Measurements from ENCODE around the gene POMT2. TPM values are rescaled to one million over a fixed set of nuclear protein-coding genes. Genes with fewer than 3 reads are reported as not detected.
"Not testable (repeated sequence)": the region's sequence is repeated elsewhere in the genome, so short reads cannot be mapped to it uniquely, and the experiment has no call there.

POMT2 gene, protein sequence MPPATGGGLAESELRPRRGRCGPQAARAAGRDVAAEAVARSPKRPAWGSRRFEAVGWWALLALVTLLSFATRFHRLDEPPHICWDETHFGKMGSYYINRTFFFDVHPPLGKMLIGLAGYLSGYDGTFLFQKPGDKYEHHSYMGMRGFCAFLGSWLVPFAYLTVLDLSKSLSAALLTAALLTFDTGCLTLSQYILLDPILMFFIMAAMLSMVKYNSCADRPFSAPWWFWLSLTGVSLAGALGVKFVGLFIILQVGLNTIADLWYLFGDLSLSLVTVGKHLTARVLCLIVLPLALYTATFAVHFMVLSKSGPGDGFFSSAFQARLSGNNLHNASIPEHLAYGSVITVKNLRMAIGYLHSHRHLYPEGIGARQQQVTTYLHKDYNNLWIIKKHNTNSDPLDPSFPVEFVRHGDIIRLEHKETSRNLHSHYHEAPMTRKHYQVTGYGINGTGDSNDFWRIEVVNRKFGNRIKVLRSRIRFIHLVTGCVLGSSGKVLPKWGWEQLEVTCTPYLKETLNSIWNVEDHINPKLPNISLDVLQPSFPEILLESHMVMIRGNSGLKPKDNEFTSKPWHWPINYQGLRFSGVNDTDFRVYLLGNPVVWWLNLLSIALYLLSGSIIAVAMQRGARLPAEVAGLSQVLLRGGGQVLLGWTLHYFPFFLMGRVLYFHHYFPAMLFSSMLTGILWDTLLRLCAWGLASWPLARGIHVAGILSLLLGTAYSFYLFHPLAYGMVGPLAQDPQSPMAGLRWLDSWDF
- total RNA-seq (2014; rRNA removed; shearing (Covaris generic)), result 8.9 and 15.4 TPM in 2 replicates

DNA sequence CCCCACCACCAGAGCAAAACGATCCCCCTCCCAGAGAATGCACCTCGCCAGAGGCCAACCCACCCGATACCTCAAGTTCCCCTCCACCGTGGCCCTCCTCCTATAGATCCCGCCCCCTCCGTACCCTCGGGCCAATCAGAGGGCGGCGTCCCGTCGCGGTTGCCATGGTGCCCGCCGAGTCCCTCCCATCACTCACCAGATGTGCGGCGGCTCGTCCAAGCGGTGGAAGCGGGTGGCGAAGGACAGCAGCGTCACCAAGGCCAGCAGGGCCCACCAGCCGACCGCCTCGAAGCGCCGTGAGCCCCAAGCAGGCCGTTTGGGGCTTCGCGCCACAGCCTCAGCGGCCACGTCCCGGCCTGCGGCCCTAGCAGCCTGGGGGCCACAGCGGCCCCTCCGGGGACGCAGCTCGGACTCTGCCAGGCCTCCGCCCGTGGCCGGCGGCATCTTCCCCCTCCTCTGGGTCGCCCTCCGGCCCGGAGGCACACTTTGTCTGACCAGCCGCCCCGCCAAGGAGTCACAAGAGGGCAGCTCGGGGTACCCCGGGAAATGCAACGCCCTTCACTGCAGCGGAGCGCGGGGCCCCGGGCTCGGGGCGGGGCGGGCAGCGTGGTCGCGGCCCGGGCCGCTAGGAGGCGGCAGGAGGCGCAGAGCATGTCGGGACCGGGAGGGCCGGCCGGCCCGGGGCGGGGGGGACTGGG lies at the start of gene POMT2:
Gene POMT2 (minus strand): TSS at position 646 of the 698 bp plus-strand sequence. CDS start 202 bp downstream, at position 444.
- peak; percentile 89 for DNase-seq (ENCODE audit: low read depth)

DNA sequence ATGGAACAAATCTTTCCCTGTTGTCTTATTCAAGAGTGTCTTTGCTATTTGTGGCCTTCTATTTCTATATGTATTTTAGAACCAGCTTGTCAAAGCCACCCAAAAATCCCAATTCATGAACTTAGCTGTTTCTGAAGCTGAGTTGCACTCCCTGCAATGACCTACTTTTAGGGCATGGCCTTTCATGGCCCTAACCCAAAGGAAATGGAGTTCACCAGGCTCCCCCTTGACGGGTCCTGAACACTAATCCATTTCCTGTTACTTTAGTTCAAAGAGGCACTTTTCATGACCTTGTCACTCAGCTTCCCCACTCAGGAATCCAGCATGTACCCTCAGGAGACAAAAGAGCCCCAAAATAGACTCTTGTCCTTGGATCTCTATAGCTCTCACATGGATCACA lies 48.6 kb upstream of the POMT2 start:
- DNase-seq (ENCODE audit: low read depth), result no peak

DNA sequence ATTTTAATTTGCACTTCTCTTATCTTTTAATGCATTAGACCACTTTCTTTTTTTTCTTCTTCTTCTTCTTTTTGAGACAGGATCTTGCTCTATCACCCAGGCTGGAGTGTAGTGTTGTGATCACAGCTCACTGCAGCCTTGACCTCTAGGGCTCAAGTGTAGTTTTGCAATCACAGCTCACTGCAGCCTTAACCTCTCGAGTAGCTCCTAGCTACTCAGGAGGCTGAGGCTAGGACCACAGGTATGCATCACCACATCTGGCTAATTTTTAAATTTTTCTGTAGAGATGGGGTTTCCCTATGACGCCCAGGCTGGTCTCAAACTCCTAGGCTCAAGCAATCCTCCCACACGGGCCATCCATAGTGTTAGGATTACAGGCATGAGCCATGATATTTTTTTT lies 43.5 kb upstream of the POMT2 start:
- DNase-seq (ENCODE audit: low read depth), result no peak

DNA sequence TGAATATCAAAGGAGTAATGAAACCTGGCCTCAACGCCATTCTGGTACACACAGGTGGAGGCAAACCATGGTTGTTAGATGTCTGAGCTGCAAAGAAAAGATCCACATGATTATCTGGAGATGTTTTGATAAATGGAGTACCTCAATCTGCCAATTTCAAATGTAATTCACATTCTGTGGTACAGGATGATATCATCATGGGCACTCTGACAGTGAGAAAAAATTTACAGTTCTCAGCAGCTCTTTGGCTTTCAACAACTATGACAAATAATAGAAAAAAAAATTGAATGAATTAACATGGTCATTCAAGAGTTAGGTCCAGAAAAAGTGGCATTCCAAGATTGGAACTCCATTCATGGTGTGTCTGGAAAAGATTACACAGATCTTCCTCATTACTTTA lies 38.9 kb upstream of the POMT2 start:
- DNase-seq (ENCODE audit: low read depth), result no peak

DNA sequence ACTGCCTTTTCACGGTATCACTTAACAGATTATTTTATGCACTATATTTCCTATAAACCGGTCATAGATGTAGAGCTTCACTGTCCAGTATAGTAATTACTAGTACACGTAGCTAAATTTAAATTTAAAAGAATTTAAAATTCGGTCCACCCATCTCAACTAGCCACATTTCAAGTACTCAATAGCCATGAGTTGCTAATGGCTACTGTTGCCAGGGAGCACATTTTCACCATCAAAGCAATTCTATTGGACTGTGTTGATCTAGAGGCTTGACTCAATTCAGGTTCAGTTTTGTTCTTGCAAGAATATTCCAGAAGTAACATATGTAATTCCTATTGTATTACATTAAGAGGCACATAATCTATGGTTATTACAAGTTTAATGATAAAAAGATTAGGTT lies 36.2 kb upstream of the POMT2 start:
- no peak for DNase-seq (ENCODE audit: low read depth)

DNA sequence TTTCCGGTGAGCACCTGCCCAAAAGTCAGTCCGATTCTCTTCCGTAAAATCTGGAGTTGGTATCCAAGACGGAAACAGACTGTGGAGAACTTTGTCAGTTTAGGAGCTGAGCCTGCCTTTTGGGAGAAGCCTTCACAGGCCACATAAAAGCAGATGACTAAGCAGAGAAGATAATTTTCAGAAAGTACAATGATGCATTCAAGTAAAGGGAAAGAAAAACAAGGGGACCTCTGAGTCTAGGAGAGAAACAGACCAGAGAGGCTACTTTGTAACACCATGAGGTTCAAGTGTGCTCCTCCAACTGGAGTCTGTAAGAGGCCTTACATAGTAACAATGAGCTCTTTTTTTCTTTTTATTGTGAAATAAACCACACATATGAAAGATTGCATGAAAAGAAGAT lies 35.1 kb upstream of the POMT2 start:
- DNase-seq (ENCODE audit: low read depth), result no peak

DNA sequence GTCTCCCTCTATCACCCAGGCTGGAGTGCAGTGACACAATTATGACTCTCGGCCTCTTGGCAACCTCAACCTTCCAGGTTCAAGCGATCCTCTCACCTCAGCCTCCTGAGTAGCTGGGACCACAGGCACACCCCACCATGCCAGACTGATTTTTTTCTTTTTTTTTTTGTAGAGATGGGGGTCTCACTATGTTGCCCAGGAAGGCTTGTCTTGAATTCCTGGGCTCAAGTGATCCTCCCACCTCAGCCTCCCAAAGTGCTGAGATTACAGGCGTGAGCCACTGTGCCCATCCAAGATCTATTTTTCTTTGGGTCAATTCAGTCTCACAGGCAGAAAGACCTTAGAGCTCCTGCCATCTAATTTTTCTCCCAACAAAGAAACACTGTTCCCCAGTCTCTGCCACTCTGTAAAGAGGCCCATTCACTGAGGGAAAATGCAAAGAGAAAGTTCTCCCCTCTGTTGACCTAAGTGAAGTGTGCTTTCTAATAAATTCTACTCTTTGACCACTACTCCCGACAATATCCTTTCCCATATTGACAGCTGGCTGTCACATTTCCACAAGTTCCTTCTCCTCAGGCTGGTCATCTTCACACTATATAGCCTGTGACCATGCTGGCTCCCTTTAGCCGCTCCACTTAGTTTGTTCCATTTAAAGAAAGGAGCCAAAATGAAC lies 32.9 kb upstream of the POMT2 start:
- no peak for DNase-seq (ENCODE audit: low read depth)

DNA sequence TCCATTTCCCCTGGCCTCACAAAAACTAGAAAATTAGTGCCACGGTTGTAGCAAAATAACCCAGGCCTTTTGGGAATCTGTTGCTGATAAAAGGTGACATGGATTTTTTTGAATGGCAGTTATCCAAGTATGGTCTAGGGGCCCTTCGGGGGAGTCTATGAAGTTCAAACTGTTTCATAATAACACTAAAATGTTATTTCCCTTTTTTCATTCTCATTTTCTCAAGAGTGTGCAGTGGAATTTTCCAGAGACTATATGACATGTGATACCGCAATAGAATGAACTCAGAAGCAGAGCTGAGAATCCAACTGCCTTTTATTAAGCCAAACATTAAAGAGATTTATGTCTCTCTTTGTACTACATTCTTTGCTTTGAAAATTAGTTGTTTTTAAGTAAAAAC lies 27.1 kb upstream of the POMT2 start:
- DNase-seq (ENCODE audit: low read depth), result no peak

DNA sequence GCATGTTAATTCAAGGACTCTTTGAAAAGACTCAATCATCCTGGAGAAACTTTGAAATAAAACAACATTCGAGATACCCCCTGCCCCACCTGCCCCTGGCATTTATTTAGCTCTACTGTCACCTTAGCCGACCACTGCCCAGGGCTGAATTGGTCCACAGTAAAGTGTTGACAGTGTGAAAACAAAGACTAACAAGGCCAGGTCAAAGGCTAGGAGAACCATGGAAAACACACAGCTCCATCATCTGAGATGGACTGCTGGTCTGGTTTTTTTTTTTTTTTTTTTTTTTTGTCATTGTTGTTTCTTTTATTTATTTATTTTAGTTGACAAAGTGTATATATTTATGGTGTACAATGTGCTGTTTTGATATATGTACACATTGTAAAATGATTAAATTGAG lies 25.8 kb upstream of the POMT2 start:
- DNase-seq (ENCODE audit: low read depth), result no peak

DNA sequence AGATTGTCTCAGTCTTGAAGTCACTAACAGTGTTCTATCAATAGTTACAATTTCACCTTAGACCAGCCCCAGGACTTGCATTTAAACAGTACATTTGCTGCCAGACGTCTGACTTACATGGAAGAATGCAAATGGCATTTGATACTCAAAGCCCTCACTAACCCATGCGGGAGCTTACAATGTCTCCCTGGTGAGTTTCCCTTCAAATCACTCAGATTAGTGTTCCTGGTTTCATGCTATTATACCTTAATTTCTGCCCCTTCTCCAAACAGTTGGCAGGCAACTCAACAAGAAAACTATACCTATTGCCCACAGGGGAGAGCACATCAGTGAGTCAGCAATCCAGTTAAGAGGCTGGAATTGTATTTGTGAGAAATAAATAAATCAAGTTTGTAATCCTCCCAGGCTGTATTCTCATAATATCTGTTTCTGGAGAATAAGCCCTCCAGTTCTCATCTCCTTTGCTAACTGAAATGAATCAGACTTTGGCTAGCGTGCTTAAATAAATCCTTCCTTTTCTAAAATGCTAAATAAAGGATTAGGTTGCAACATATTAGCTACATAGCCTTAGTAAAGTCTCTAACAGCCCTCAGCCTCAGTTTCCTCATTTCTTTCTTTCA lies 23.8 kb upstream of the POMT2 start:
- DNase-seq (ENCODE audit: low read depth), result peak; percentile 12

DNA sequence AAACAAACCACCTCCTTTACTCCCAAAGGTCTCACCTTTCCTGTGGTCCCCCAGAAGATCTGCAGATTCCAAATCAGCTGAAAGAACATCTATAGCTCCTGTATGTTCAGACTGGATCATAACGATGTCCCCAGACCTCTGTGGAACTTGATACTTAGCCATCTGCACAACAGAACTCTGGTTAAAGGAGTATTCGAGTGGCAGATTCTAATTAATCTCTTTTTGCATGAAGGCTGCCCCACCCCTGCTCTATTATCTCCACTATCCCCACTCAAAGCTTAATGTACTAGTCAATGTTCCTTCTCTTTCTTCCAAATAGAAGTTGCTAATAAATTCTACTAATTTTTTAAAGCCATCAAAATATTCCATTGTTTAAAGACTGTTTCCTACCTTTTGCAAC lies 23.0 kb upstream of the POMT2 start:
- no peak for DNase-seq (ENCODE audit: low read depth)

DNA sequence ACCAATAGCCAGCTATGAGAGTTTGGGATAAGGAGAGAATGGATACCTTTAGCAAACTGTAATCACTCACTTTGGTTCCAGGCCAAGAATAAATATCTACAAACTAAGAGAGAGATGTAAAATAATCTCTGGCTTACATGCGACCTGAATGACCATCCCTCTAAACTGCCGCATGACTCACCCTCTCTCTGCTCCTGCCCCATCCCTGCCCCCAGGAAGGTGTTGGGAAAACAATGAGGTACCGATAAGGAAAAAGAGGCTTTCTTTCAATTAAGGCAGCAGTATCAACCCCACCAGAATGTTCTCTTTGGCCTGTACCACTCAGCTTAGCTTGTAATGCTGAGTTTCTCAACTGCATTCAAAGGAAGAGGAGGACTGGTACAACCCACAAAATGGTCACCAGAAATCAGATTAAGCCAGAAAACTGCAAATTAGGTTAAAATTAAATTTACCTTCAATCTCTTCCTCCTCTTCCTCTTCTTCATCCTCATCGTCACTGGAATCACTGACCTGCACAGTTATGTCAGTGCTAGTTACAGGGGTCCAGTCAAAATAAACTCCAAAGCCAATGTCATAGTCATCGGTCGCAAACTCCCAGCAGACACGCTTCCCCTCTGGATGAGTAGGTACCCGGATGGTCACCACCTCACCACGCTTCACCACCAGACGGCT lies 22.2 kb upstream of the POMT2 start:
- no peak for DNase-seq (ENCODE audit: low read depth)

DNA sequence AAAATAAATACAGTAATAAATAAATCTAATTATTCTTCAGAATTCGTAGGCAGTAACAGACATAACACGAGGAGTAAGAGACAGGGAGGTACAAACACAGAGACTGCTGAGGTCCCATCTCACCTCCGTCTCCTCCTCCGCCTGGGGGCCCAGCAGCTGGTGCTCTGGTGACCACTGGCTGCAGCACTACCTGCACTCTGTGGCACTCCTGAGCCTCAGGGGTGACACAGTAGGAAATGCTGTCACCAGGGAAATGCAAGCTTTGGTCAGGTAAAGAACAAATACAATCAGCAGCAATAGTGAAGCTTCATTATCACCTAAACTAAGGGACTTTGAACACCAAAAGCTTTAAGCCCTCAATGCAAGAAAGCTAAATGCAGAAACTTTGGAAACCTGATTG lies 19.7 kb upstream of the POMT2 start:
- DNase-seq (ENCODE audit: low read depth), result no peak

DNA sequence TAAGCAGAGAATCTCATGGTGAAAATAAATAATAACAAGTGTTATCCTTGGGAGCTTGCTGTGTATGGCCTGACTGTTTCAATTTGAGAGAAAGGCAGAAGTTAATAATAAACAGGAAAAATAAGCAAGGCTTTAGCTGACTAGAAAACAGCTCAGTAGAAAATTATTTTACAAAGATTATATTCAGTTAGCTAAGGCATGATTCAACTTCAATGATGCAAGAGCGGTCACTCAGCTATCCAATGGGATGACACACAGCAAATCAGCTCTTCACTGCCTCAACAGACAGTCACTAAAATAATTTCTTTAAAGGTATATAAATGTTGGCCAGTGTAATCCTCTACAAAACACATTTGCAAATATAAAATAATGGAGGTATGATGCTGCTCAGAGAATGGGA lies 18.7 kb upstream of the POMT2 start:
- DNase-seq (ENCODE audit: low read depth), result no peak

DNA sequence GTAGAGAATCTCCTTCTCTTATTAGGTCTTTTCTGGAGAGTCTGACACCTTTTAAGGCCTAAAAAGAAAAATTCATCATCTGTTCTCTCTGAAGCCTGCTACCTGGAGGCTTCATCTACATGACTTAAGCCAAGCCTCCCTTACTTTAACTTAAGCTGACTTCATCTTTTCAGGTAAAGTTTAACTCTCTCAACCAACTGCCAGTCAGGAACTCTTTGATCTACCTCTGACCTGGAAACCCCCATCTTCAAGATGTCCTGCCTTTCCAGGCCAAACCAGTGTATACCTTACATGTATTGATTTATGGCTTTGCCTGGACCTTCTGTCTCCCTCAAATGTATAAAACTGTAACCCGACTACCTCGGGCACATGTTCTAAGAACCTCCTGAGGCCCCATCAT lies 17.6 kb upstream of the POMT2 start:
- DNase-seq (ENCODE audit: low read depth), result no peak

DNA sequence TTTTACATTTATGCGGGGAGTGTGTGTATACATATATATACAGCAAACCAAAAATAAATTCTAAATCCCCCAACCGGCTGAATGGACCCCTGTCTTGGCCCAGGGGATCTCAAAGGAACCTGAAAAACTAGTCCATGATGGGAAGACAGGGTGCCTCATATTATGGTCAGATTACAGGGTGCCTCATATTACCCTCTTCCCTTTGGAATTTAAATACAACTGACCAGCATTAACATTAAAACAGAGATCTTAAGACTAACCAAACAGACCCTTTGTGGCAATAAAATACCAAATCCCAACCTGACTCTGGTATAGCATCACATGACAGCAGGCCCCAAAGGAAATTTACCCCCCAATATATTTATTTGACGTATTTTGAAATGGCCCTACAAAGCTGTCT lies 17.2 kb upstream of the POMT2 start:
- DNase-seq (ENCODE audit: low read depth), result no peak

DNA sequence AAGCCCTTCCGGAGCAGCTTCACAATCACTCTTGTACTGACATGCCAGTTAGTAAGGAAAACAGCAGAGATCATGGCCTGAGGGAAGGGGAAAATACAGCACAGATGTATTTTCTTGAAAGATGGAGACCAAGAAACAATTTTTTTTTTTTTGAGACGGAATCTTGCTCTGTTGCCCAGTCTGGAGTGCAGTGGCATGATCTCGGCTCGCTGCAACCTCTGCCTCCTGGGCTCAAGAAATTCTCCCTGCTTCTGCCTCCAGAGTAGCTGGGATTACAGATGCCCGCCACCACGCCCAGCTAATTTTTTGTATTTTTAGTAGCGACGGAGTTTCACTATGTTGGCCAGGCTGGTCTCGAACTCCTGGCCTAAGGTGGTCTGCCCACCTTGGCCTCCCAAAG lies 16.6 kb upstream of the POMT2 start:
- DNase-seq (ENCODE audit: low read depth), result not testable (repeated sequence)

DNA sequence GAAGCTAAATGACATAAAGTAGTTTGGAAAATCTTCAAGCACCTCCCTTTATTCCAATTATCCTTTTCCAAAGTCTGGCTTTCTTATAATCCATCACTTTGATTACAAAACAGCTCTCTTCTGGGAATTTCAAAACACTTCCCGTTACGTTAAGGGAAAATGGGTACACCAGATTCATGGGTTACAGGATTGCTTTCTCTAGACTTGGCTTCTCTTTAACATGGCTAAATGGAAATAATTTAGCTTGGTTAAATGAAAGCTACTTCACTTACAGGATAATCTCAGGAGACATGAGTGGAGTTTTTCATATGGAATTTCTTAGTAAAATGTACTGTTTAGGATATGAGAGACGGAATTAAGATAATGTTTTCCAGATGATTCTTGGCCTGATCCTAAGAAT lies 14.9 kb upstream of the POMT2 start:
- no peak for DNase-seq (ENCODE audit: low read depth)

DNA sequence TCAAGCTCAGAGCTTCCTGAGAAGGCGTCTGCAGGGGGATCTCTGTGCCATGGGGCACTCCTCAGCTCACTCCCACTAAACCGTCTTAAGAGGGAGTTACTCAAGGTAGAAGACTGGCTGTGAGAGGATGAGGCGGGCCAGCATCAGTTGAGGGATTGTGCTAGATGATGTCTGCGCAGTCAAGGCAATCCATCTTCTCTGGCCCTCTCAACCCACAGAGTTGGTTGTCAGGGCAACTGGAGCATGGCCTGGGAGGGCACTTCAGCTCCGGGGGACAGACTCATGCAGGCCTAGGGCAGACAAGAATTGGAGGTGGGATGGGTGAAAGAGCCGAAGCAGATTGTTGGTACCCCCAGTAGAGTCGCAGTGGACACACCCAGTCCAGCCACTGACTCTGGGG lies 9.2 kb upstream of the POMT2 start:
- no peak for DNase-seq (ENCODE audit: low read depth)

DNA sequence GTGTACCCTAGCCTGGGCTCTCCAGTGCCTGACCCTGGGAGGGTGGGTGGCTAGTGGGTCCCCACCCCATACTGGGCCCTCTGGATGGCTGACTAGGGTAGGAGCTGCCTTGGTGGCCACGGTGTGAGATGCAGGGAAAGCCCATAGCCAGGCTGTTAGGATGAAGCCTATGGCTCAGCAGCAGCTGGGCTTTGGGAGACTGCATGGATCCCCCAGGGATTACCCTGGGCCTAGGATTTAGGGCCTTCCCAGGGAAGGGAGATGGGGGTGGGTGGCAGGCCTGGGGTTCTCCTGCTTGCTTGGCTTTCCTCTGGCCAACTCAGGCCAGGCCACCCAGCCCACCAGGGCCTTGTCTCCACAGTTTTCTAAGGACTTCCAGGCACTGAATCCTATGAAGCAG lies 6.4 kb upstream of the POMT2 start:
- DNase-seq (ENCODE audit: low read depth), result no peak

DNA sequence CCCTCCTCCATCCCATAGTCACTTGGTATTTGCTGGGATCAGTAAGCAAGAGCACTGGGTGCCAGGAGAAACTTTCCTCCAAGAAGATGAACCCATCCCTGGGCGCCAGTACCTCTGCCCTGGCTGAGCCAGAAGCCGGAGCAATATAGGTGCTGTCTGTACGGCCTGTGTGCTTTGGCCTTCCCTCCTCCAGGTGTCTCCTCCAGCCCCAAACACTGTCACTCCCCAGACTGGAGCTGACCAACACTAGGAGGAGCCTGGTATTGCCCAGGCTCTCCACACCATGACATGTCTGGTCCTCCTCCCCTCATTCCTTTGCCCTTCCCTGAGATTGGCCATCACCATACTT lies 5.0 kb upstream of the POMT2 start:
- DNase-seq (ENCODE audit: low read depth), result no peak

All from M059J (cell line).